Stimulated activated CD4-positive, alpha-beta T cell treated with anti-CD3 and anti-CD28 coated beads, Interleukin-2, amount 100 ng/mL, for 24 hours (primary cell): Measurements from ENCODE around the gene GGT1.
A peak's percentile ranks its signal among the peaks of the same experiment; 100 is the strongest.
"Not testable (repeated sequence)": the region's sequence is repeated elsewhere in the genome, so short reads cannot be mapped to it uniquely, and the experiment has no call there.

Experiments used
- DNase-seq, 2 donors: peaks; one replicate each; pipeline ENCODE4 v3.0.0-alpha.2; 2020

GGT1 gene

GRCh38 chr22:24599958-24600715 lies 2.9 kb upstream of the GGT1 start:
- DNase-seq: not testable (repeated sequence)

GRCh38 chr22:24601217-24602104 lies 1.5 kb upstream of the GGT1 start:
- DNase-seq: no peak

GRCh38 chr22:24602105-24602749 lies 766 bp upstream of the GGT1 start:
- DNase-seq: not testable (repeated sequence)

GRCh38 chr22:24603770-24604629 lies 1.0 kb downstream of the GGT1 start:
- peak in 1 of 2 donors; percentile 33 for DNase-seq

GRCh38 chr22:24606340-24606739 lies 3.3 kb downstream of the GGT1 start:
- peak in 1 of 2 donors; percentile 11 for DNase-seq

- peak; percentile 69 to 71 for DNase-seq
These were observed 4.5 kb downstream of the GGT1 start for GRCh38 chr22:24607429-24607983.

GRCh38 chr22:24608327-24608726 lies 5.3 kb downstream of the GGT1 start:
- not testable (repeated sequence) for DNase-seq

GRCh38 chr22:24609888-24610287 lies 6.9 kb downstream of the GGT1 start:
- DNase-seq: not testable (repeated sequence)

- DNase-seq: not testable (repeated sequence)
These were observed 11.8 kb downstream of the GGT1 start for GRCh38 chr22:24614794-24615193.

- not testable (repeated sequence) for DNase-seq
These were observed 18.3 kb downstream of the GGT1 start for GRCh38 chr22:24621244-24621643.

- not testable (repeated sequence) for DNase-seq
These were observed 19.6 kb downstream of the GGT1 start for GRCh38 chr22:24622596-24622995.

GRCh38 chr22:24627911-24628310 lies 24.9 kb downstream of the GGT1 start:
- not testable (repeated sequence) for DNase-seq

GRCh38 chr22:24629069-24629468 lies 26.1 kb downstream of the GGT1 start:
- peak; percentile 30 to 33 for DNase-seq

- DNase-seq: not testable (repeated sequence)
These were observed 27.9 kb downstream of the GGT1 start for GRCh38 chr22:24630812-24631427.

GRCh38 chr22:24631430-24632122 lies 28.6 kb downstream of the GGT1 start:
- not testable (repeated sequence) for DNase-seq

GRCh38 chr22:24632642-24633041 lies 29.6 kb downstream of the GGT1 start:
- not testable (repeated sequence) for DNase-seq

- not testable (repeated sequence) for DNase-seq
These were observed 30.4 kb downstream of the GGT1 start for GRCh38 chr22:24633231-24634023.

GRCh38 chr22:24634776-24635389 lies 31.9 kb downstream of the GGT1 start:
- DNase-seq: peak in 1 of 2 donors; percentile 6

GRCh38 chr22:24636513-24636912 lies 33.5 kb downstream of the GGT1 start:
- not testable (repeated sequence) for DNase-seq
